ENCODE data around the gene FOXP4. TPM values are rescaled to one million over a fixed set of nuclear protein-coding genes. Genes with fewer than 3 reads are reported as not detected.

FOXP4 gene
- total RNA-seq, 2 experiments from 2014 or later: 4.8 to 5.3 TPM

- Mint-ChIP-seq H3K4me1 (peaks cover 9% of the 10 kb centered on the region), H3K4me3 (no peak overlapping the region), H3K9me3 (no peaks in the 10 kb centered on the region), H3K27me3 (peaks cover 45% of the 10 kb centered on the region), H3K27ac (peak overlapping the region; percentile 47), H3K36me3 (ENCODE audit: low read depth) (no peaks in the 10 kb centered on the region)
- DNase-seq: no peak
- ChIA-PET CTCF (no interaction called here), POLR2A (no interaction called here)
Observed at GRCh38 chr6:41555326-41556300, 9.4 kb downstream of the FOXP4 start.

GRCh38 chr6:41557335-41557734 is 11.2 kb downstream of the FOXP4 start:
- H3K4me3 Mint-ChIP-seq: no peak overlapping the region
- H3K27ac Mint-ChIP-seq: no peak overlapping the region
- ChIA-PET POLR2A (no interaction called here), CTCF (no interaction called here)
- DNase-seq: no peak
- H3K36me3 Mint-ChIP-seq (ENCODE audit: low read depth): no peaks in the 10 kb centered on the region
- H3K9me3 Mint-ChIP-seq: no peaks in the 10 kb centered on the region
- H3K4me1 Mint-ChIP-seq: peaks cover 24% of the 10 kb centered on the region
- H3K27me3 Mint-ChIP-seq: peaks cover 49% of the 10 kb centered on the region

- H3K9me3 Mint-ChIP-seq: no peaks in the 10 kb centered on the region
- H3K4me3 Mint-ChIP-seq: no peak overlapping the region
- ChIA-PET POLR2A (no interaction called here), CTCF (interaction anchor here (1.5 kb wide), 1 partner anchor 10 kb away, joined by 4 read pairs; no protein-coding TSS in a partner anchor)
- H3K27me3 Mint-ChIP-seq: peaks cover 56% of the 10 kb centered on the region
- no peak overlapping the region for H3K27ac Mint-ChIP-seq
- H3K4me1 Mint-ChIP-seq: peaks cover 25% of the 10 kb centered on the region
- DNase-seq: no peak
- H3K36me3 Mint-ChIP-seq (ENCODE audit: low read depth): no peaks in the 10 kb centered on the region
Observed at GRCh38 chr6:41558033-41558807, 12.0 kb downstream of the FOXP4 start.

- Mint-ChIP-seq H3K4me1 (peaks cover 25% of the 10 kb centered on the region), H3K27ac (no peak overlapping the region), H3K9me3 (no peaks in the 10 kb centered on the region), H3K36me3 (ENCODE audit: low read depth) (no peaks in the 10 kb centered on the region), H3K27me3 (peaks cover 52% of the 10 kb centered on the region), H3K4me3 (peak overlapping the region; percentile 69)
- ChIA-PET CTCF (interaction anchor here (1.5 kb wide), 1 partner anchor 11 kb away, joined by 4 read pairs; no protein-coding TSS in a partner anchor), POLR2A (no interaction called here)
- DNase-seq: no peak
Observed at GRCh38 chr6:41559655-41560427, 13.7 kb downstream of the FOXP4 start.

- Mint-ChIP-seq H3K4me3 (peak overlapping the region; percentile 69), H3K9me3 (no peaks in the 10 kb centered on the region), H3K36me3 (ENCODE audit: low read depth) (no peaks in the 10 kb centered on the region), H3K4me1 (peaks cover 25% of the 10 kb centered on the region), H3K27me3 (peaks cover 52% of the 10 kb centered on the region), H3K27ac (peak overlapping the region; percentile 79)
- peak; percentile 86 for DNase-seq
- POLR2A ChIA-PET: interaction anchor here (0.6 kb wide), 1 partner anchor 40 kb away, joined by 3 read pairs; no protein-coding TSS in a partner anchor
- CTCF ChIA-PET: interaction anchor here (0.6 kb wide), 1 partner anchor 57 kb away, joined by 3 read pairs; no protein-coding TSS in a partner anchor
Observed at GRCh38 chr6:41560431-41561192, 14.4 kb downstream of the FOXP4 start.

GRCh38 chr6:41561416-41561815 is 15.2 kb downstream of the FOXP4 start:
- no peaks in the 10 kb centered on the region for H3K9me3 Mint-ChIP-seq
- peaks cover 25% of the 10 kb centered on the region for H3K4me1 Mint-ChIP-seq
- peaks cover 48% of the 10 kb centered on the region for H3K27me3 Mint-ChIP-seq
- ChIA-PET CTCF (interaction anchor here (0.6 kb wide), 1 partner anchor 56 kb away, joined by 3 read pairs; no protein-coding TSS in a partner anchor), POLR2A (no interaction called here)
- no peak for DNase-seq
- no peak overlapping the region for H3K4me3 Mint-ChIP-seq
- no peaks in the 10 kb centered on the region for H3K36me3 Mint-ChIP-seq (ENCODE audit: low read depth)
- no peak overlapping the region for H3K27ac Mint-ChIP-seq

GRCh38 chr6:41561931-41562911 is 16.0 kb downstream of the FOXP4 start:
- Mint-ChIP-seq H3K9me3 (no peaks in the 10 kb centered on the region), H3K4me3 (no peak overlapping the region), H3K27me3 (peaks cover 41% of the 10 kb centered on the region), H3K4me1 (peaks cover 25% of the 10 kb centered on the region), H3K36me3 (ENCODE audit: low read depth) (no peaks in the 10 kb centered on the region), H3K27ac (no peak overlapping the region)
- POLR2A ChIA-PET: no interaction called here
- DNase-seq: no peak
- CTCF ChIA-PET: interaction anchor here (1.4 kb wide), 1 partner anchor 9 kb away, joined by 4 read pairs; no protein-coding TSS in a partner anchor

GRCh38 chr6:41563060-41563776 is 17.0 kb downstream of the FOXP4 start:
- no peak overlapping the region for H3K4me3 Mint-ChIP-seq
- peaks cover 25% of the 10 kb centered on the region for H3K4me1 Mint-ChIP-seq
- DNase-seq: no peak
- no peaks in the 10 kb centered on the region for H3K9me3 Mint-ChIP-seq
- POLR2A ChIA-PET: no interaction called here
- no peak overlapping the region for H3K27ac Mint-ChIP-seq
- CTCF ChIA-PET: interaction anchor here (1.4 kb wide), 1 partner anchor 10 kb away, joined by 4 read pairs; no protein-coding TSS in a partner anchor
- peaks cover 33% of the 10 kb centered on the region for H3K27me3 Mint-ChIP-seq
- H3K36me3 Mint-ChIP-seq (ENCODE audit: low read depth): no peaks in the 10 kb centered on the region

- no peaks in the 10 kb centered on the region for H3K36me3 Mint-ChIP-seq (ENCODE audit: low read depth)
- CTCF ChIA-PET: no interaction called here
- DNase-seq: no peak
- H3K4me1 Mint-ChIP-seq: peaks cover 25% of the 10 kb centered on the region
- H3K27me3 Mint-ChIP-seq: peaks cover 29% of the 10 kb centered on the region
- no peak overlapping the region for H3K27ac Mint-ChIP-seq
- H3K4me3 Mint-ChIP-seq: no peak overlapping the region
- POLR2A ChIA-PET: no interaction called here
- H3K9me3 Mint-ChIP-seq: no peaks in the 10 kb centered on the region
Observed at GRCh38 chr6:41564448-41565142, 18.4 kb downstream of the FOXP4 start.

GRCh38 chr6:41565701-41566100 is 19.5 kb downstream of the FOXP4 start:
- H3K36me3 Mint-ChIP-seq (ENCODE audit: low read depth): no peaks in the 10 kb centered on the region
- H3K9me3 Mint-ChIP-seq: no peaks in the 10 kb centered on the region
- no peak overlapping the region for H3K4me3 Mint-ChIP-seq
- no peak overlapping the region for H3K27ac Mint-ChIP-seq
- peaks cover 25% of the 10 kb centered on the region for H3K27me3 Mint-ChIP-seq
- CTCF ChIA-PET: interaction anchor here (0.7 kb wide), 1 partner anchor 1264 kb away, joined by 3 read pairs; no protein-coding TSS in a partner anchor
- no peak for DNase-seq
- H3K4me1 Mint-ChIP-seq: peaks cover 15% of the 10 kb centered on the region
- POLR2A ChIA-PET: no interaction called here

Data from activated CD4-positive, alpha-beta T cell treated with anti-CD3 and anti-CD28 coated beads, Interleukin-2, amount 10 ng/mL, durations not matched to agents 7 days and 5 days (primary cell).